Measurements from ENCODE around the gene ZDHHC14. TPM values are rescaled to one million over a fixed set of nuclear protein-coding genes. Genes with fewer than 3 reads are reported as not detected.

Gene ZDHHC14
- total RNA-seq, 2 donors from 2014 or later, result 53.3 to 66.2 TPM

- no peaks in the 10 kb centered on the region for H3K4me1 ChIP-seq (replicated peaks)
- H3K36me3 ChIP-seq, result no peaks in the 10 kb centered on the region
- H3K4me3 ChIP-seq, result no peak overlapping the region
- no peaks in the 10 kb centered on the region for H3K9me3 ChIP-seq
- no peak overlapping the region for H3K27ac ChIP-seq
- TF ChIP-seq POLR2AphosphoS5 (IDR thresholded peaks at IDR 0.05), result no peak
- 87% methylated on average over 13 of the region's 13 CpGs for WGBS
- intact Hi-C loops (cut with DNase I), result no loop called here
- no peak for DNase-seq (ENCODE audit: low spot score)
- H3K27me3 ChIP-seq (replicated peaks; ENCODE audit: insufficient read depth), result no peaks in the 10 kb centered on the region
Measured at GRCh38 chr6:157651731-157652490, 270.9 kb downstream of the ZDHHC14 start.

GRCh38 chr6:157652601-157653363, 271.8 kb downstream of the ZDHHC14 start:
- Histone ChIP-seq H3K4me3 (no peak overlapping the region), H3K9me3 (no peaks in the 10 kb centered on the region), H3K27ac (no peak overlapping the region), H3K27me3 (replicated peaks; ENCODE audit: insufficient read depth) (no peaks in the 10 kb centered on the region), H3K36me3 (no peaks in the 10 kb centered on the region), H3K4me1 (replicated peaks) (no peaks in the 10 kb centered on the region)
- no peak for TF ChIP-seq POLR2AphosphoS5 (IDR thresholded peaks at IDR 0.05)
- TF ChIP-seq CTCF (IDR thresholded peaks at IDR 0.05), result no peak
- TF ChIP-seq POLR2A (IDR thresholded peaks at IDR 0.05), result no peak
- 91% methylated on average over 18 of the region's 18 CpGs for WGBS
- no peak for DNase-seq (ENCODE audit: low spot score)
- intact Hi-C loops (cut with DNase I), result no loop called here

GRCh38 chr6:157653521-157653920, 272.5 kb downstream of the ZDHHC14 start:
- intact Hi-C loops (cut with DNase I), result no loop called here
- Histone ChIP-seq H3K36me3 (no peaks in the 10 kb centered on the region), H3K27ac (no peak overlapping the region), H3K9me3 (no peaks in the 10 kb centered on the region), H3K4me3 (no peak overlapping the region), H3K4me1 (replicated peaks) (no peaks in the 10 kb centered on the region), H3K27me3 (replicated peaks; ENCODE audit: insufficient read depth) (no peaks in the 10 kb centered on the region)
- 92% methylated on average over 16 of the region's 16 CpGs for WGBS
- no peak for TF ChIP-seq POLR2A (IDR thresholded peaks at IDR 0.05)
- TF ChIP-seq POLR2AphosphoS5 (IDR thresholded peaks at IDR 0.05), result no peak
- no peak for TF ChIP-seq CTCF (IDR thresholded peaks at IDR 0.05)
- DNase-seq (ENCODE audit: low spot score), result no peak

- Histone ChIP-seq H3K4me1 (replicated peaks) (no peaks in the 10 kb centered on the region), H3K27me3 (replicated peaks; ENCODE audit: insufficient read depth) (no peaks in the 10 kb centered on the region), H3K4me3 (no peak overlapping the region), H3K36me3 (no peaks in the 10 kb centered on the region), H3K9me3 (no peaks in the 10 kb centered on the region), H3K27ac (no peak overlapping the region)
- intact Hi-C loops (cut with DNase I), result no loop called here
- TF ChIP-seq POLR2A (IDR thresholded peaks at IDR 0.05), result no peak
- no peak for TF ChIP-seq POLR2AphosphoS5 (IDR thresholded peaks at IDR 0.05)
- no peak for TF ChIP-seq CTCF (IDR thresholded peaks at IDR 0.05)
- WGBS, result 93% methylated on average over 8 of the region's 8 CpGs
- no peak for DNase-seq (ENCODE audit: low spot score)
Measured at GRCh38 chr6:157655139-157655538, 274.1 kb downstream of the ZDHHC14 start.

- H3K27ac ChIP-seq, result no peak overlapping the region
- TF ChIP-seq CTCF (IDR thresholded peaks at IDR 0.05), result no peak
- TF ChIP-seq POLR2A (IDR thresholded peaks at IDR 0.05), result no peak
- TF ChIP-seq POLR2AphosphoS5 (IDR thresholded peaks at IDR 0.05), result no peak
- 96% methylated on average over 7 of the region's 7 CpGs for WGBS
- no peaks in the 10 kb centered on the region for H3K4me1 ChIP-seq (replicated peaks)
- H3K27me3 ChIP-seq (replicated peaks; ENCODE audit: insufficient read depth), result no peaks in the 10 kb centered on the region
- H3K4me3 ChIP-seq, result no peak overlapping the region
- H3K9me3 ChIP-seq, result no peaks in the 10 kb centered on the region
- no peak for DNase-seq (ENCODE audit: low spot score)
- intact Hi-C loops (cut with DNase I), result no loop called here
- no peaks in the 10 kb centered on the region for H3K36me3 ChIP-seq
Measured at GRCh38 chr6:157656437-157656997, 275.5 kb downstream of the ZDHHC14 start.

Data from prostate gland (tissue), 2 donors.